GM12878 (cell line): ENCODE results near the gene IFRD1.

ENCODE experiments used
- ATF7 ChIP-seq: fragments of 450-650 bp; IDR thresholded peaks from 2 replicates; pipeline ENCODE4 v1.6.1; 2016; ENCODE audit warnings: low read depth, mild to moderate bottlenecking
- CTCF ChIP-seq, 3 experiments: IDR thresholded peaks in 2 of 3; conservative IDR thresholded peaks in 1 of 3; 2 replicates each; pipeline ENCODE4 v1.5.1; 2011; ENCODE audit warnings: low read depth in 3 of 3, low read length in 3 of 3, mild to moderate bottlenecking in 3 of 3, control low read depth in 2 of 3, moderate library complexity in 2 of 3, inconsistent platforms in 1 of 3, mixed read lengths in 1 of 3; ENCODE audit not compliant: control insufficient read depth in 2 of 3, insufficient read depth in 1 of 3; ENCODE audit errors: extremely low read depth in 1 of 3
- EZH2 ChIP-seq: IDR thresholded peaks from 2 replicates; pipeline ENCODE4 v1.6.1; 2012; ENCODE audit warnings: low read depth, mild to moderate bottlenecking, control low read depth, inconsistent platforms, low read length, borderline replicate concordance; ENCODE audit not compliant: control insufficient read depth
- POLR2A ChIP-seq: IDR thresholded peaks from 2 replicates; pipeline ENCODE4 v1.6.1; 2011; ENCODE audit warnings: low read depth, mild to moderate bottlenecking, low read length

GRCh38 chr7:112515989-112516388, 65.7 kb downstream of the IFRD1 start:
- TF ChIP-seq CTCF (IDR thresholded peaks at IDR 0.05 in 2 of 3, conservative IDR thresholded peaks at IDR 0.05 in 1 of 3; ENCODE audit: control insufficient read depth in 2 of 3, extremely low read depth in 1 of 3, insufficient read depth in 1 of 3, low read depth in 3 of 3, low read length in 3 of 3) (no peak), POLR2A (no peak), ATF7 (no peak), EZH2 (no peak)
